Activated CD4-positive, alpha-beta T cell treated with anti-CD3 and anti-CD28 coated beads, Interleukin-2, amount 50 U/mL, for 24 hours (primary cell): ENCODE results near the gene PBX4.
"Not testable (repeated sequence)": the region's sequence is repeated elsewhere in the genome, so short reads cannot be mapped to it uniquely, and the experiment has no call there.

ENCODE experiments used
- DNase-seq, 2 donors: peaks; one replicate each; pipeline ENCODE4 v3.0.0-alpha.2; 2020; ENCODE audit warnings: low read depth in 1 of 2, low spot score in 1 of 2

PBX4 gene

DNA sequence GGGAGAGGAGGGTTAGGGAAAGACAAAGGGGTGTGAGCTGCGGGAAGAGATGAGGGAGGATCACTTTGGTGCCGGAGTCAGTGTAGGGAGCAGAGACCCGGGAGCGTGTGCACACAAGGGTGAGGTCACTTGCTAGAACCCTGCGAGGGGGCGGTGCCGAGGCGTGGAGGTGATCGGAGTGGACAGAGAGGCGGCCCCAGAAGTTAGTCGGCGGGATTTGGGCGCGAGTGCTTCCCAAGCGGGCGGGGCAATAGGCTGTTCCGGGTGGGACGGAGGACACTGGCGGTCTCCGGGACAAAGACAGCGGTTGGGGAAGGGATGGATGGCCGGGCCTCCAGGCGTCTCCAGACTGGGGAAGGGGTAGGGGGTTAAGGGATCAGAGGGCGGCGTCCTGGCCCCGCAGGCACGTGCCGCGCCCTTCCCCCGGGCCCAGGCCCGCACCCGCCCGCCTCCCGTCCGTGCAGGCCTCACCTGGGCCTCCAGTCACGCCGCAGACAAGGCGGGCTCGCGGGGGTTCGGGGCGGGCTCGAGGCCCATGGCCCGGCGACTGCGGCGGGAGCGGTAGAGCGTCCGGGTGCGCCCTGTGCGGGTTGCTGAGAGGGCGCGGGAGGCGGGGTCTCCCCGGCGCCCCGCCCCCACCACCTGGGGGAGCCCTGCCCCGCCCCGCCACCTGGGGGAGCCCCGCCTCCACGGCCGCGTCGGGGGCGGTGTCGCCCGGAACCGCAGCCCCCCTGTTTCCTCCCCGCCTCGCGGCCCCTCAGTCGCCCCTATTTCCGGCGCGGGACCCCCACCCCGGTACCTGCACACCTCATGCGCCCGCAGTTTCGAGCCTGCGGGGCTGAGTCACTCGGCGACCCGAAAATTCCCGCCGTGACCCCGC, 9.4 kb upstream of the PBX4 start, which contains the start of gene LPAR2:
Gene LPAR2, minus strand, starts transcription at position 600 of the 880 bp plus-strand sequence. CDS start 945 bp downstream, outside the sequence.
- DNase-seq, result peak; percentile 24 to 47

DNA sequence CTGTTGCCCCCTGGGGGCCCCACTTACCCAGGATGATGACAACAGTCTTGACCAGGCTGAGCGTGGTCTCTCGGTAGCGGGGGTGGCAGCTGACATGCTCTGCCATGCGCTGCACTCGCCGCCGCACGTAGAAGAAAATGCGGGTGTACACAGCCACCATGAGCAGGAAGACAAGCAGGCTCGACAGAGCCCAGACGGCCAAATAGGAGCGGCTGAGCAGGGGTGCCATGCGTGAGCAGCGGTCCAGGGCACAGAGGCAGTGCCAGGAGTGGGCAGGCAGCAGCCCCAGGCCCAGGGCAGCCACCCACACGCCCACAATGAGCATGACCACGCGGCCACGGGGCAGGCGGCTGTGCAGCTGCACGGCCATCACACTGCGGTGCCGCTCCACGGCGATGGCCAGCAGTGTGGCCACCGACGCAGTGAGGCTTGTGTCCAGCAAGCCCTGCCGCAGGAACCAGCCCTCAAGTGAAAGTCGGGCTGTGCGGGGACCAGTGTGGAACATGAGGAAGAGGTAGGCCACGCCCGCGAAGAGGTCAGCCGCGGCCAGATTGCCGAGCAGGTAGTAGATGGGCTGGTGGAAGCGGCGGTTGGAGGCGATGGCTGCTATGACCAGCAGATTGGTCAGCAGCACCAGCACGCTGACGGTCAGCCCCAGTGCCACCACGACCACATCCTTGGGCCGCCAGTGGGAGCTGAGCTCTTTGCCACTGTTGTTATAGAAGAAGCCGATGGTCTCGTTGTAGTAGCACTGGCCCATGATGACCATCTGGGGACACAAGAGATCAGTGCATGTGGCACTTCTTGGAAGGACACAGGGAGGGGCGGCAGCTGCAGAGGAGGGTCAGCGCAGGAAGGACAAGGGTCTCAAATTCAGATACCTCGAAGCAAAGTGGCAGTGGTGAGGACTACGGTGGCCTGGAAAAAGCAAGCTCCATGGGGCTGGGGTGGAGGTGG, 8.3 kb upstream of the PBX4 start:
- DNase-seq, result no peak

DNA sequence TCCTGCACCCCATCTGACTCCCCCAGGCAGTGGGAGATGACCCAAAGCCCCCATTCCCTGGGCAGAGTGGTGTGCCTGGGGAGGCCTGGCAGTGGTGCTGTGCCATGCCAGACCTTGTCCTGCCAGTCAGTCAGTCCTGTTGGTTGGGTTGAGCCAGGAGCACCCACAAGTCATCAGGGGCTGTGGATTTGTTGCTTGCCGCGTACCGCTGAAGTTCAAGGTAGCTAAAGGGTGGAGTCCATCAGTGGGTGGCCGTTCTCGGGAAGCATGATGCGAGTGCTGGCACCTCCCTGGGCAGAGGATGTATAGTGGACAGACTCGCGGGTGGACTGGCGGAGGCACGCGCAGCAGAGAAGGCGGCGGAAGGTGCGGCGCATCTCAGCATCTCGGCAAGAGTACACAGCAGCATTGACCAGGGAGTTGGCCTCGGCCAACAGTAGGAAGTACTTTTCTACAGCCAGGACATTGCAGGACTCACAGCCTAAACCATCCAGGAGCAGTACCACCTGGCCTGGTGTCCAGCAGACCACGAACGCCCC, 5.6 kb upstream of the PBX4 start:
- DNase-seq, result no peak

DNA sequence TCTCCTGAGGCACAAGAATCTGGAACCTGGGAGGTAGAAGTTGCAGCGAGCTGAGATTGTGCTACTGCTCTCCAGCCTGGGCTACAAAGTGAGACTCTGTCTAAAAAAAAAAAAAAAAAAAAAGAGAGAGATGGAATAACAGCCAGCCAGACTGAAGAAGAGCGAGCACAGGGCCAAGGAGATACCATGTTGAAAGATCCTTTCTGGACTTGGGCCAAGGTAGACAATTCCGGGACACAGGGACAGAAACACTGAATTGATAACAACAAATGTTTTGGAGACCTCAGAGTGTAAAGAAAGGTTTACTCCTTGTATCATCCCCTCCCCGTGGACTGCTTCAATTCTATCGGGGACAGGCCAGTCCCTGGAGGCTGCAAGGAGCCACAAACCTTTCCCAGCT, 4.9 kb upstream of the PBX4 start:
- DNase-seq, result no peak

DNA sequence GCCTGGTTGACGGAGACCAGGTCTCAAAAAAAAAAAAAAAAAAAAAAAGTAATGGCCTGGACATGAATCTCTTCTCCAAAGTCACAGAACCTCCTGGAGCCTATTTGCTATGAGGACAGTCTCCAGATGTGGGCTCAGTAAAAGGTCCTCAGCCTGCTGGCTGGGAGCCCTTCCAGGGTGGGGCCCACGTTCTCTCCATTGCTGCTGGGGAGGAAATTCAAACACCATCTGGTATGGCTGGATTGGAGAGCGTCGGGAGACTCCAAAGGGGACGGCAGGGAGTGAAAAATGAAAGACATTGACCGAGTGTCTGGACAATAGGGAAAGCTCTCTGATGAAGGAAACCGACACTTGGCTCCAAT, 1.3 kb upstream of the PBX4 start:
- no peak for DNase-seq

GRCh38 chr19:19619181-19619848, 828 bp upstream of the PBX4 start:
- DNase-seq, result no peak

DNA sequence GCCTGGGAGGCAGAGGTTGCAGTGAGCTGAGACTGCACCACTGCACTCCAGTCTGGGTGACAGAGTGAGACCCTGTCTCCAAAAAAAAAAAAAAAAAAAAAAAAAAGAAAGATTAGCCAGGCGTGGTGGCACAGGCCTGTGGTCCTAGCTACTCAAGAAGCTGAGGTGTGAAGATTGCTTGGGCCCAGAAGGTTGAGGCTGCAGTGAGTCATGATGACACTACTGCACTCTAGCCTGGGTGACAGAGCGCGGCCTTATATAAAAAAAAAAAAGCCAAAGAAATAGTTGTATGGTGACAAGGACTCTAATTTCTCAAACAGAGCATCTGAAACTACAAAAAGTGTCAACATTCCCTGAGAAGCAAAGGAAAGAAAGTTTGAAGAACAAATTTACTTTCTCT, 3.4 kb downstream of the PBX4 start:
- DNase-seq, result no peak

- DNase-seq, result no peak
Measured at GRCh38 chr19:19613506-19613905, 5.0 kb downstream of the PBX4 start.

GRCh38 chr19:19610376-19611202, 7.9 kb downstream of the PBX4 start:
- DNase-seq, result no peak

- not testable (repeated sequence) for DNase-seq
Measured at GRCh38 chr19:19606686-19607085, 11.8 kb downstream of the PBX4 start.

GRCh38 chr19:19606021-19606420, 12.5 kb downstream of the PBX4 start:
- no peak for DNase-seq

- no peak for DNase-seq
Measured at GRCh38 chr19:19602713-19603324, 15.7 kb downstream of the PBX4 start.

DNA sequence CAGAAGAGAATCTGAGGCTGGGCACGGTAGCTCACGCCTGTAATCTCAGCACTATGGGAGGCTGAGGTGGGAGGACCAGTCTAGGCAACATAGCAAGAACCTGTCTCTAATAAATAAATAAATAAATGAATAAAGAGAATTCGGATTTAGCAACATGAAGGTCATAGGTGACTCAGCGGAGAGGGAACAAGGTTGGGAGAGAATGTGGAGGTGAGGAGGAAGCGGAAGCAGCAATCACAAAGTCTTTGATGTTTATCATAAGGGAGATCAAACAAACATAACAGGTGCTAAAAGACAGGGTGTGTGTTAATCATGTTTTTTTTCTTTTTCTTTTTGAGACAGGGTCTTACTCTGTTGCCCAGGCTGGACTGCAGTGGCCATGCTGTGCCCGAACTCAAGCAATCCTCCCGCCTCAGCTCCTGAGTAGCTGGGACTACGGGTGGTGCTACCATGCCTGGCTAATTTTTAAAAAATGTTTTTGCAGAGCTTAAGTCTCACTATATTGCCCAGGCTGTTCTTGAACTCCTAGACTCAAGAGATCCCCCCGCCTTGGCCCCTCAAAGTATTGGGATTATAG, 16.3 kb downstream of the PBX4 start:
- DNase-seq, result no peak

DNA sequence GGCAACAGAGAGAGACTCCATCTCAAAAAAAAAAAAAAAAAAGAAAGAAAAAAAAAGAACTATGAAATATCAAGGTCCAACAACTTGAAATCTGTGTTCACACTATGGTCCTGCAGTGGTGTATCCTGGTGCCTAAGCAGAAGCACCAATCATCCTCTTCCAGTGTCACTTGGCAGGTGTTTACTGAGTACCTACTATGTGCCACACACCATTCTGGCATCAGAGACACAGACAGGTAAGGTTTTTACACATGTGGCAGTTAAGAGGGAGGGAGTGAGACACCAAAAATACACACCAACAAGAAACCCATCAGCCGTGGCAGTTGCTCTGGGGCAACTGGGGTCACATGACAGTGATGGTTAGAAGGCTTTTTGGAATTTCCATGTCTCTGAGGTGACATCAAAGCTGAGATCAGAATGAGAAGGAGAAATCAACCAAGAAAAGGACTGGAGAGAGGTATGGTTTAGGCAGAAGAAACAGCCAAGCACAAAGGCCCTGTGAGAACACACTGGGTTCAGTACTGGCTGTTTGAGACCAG, 17.6 kb downstream of the PBX4 start:
- DNase-seq, result no peak

- DNase-seq, result peak; percentile 41 to 44
Measured at GRCh38 chr19:19598728-19599451, 19.6 kb downstream of the PBX4 start.

DNA sequence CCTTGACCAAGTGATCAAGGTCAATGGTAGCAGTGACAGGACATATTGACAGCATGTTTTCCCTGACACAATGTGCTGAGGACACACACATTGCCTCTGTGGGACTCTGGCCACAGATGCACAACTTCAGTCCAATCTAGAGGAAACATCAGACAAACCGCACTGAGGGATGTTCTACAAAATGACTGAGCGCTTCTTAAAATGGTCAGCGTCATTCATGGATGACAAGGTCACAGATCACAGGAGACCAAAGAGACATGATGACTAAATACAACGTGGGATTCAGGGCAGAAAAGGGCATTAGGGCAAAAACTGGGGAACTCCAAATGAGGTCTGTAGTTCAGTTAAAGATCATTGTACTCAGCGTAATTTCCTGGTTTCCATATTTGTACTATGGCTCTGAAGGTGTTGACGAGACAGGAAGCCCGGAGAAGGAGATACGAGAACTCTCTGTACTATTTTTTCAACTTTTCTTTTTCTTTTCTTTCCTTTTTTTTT, 20.6 kb downstream of the PBX4 start:
- peak in 1 of 2 donors; percentile 64 for DNase-seq

- DNase-seq, result no peak
Measured at GRCh38 chr19:19595171-19595701, 23.3 kb downstream of the PBX4 start.

GRCh38 chr19:19594381-19594780, 24.1 kb downstream of the PBX4 start:
- DNase-seq, result no peak
